Activated CD8-positive, alpha-beta T cell treated with anti-CD3 and anti-CD28 coated beads for 36 hours (primary cell): ENCODE measurements around the gene IL17REL. TPM values are rescaled to one million over a fixed set of nuclear protein-coding genes. Genes with fewer than 3 reads are reported as not detected.
A peak's percentile ranks its signal among the peaks of the same experiment; 100 is the strongest.

Experiments used
- ATAC-seq: fragments of 200-7000 bp; cut with Tn5 transposase; one replicate; pipeline ENCODE4 v1.10.0; 2021; ENCODE audit warnings: mild to moderate bottlenecking, moderate library complexity
- CTCF ChIA-PET: fragments of 350-600 bp; sonication (Branson Sonifier 250); formaldehyde crosslinking; loops from one replicate; lab custom pipeline; 2021; ENCODE audit warnings: antibody characterized with exemption; lab: Charles Lee
- POLR2A ChIA-PET: fragments of 350-600 bp; sonication (Branson Sonifier 250); formaldehyde crosslinking; loops from one replicate; lab custom pipeline; 2021; ENCODE audit warnings: antibody characterized with exemption; lab: Charles Lee
- DNase-seq: peaks from one replicate; pipeline ENCODE4 v3.0.0-alpha.2; 2020
- H3K27ac Mint-ChIP-seq: one replicate; pipeline ENCODE4 v1.8.0; 2021; ENCODE audit warnings: mild to moderate bottlenecking, mixed read lengths
- H3K27me3 Mint-ChIP-seq: one replicate; pipeline ENCODE4 v1.8.0; 2021; ENCODE audit warnings: mixed read lengths
- H3K36me3 Mint-ChIP-seq: one replicate; pipeline ENCODE4 v1.8.0; 2021; ENCODE audit warnings: low read depth, mixed read lengths
- H3K4me1 Mint-ChIP-seq: one replicate; pipeline ENCODE4 v1.8.0; 2021; ENCODE audit warnings: low read depth, mixed read lengths
- H3K4me3 Mint-ChIP-seq: one replicate; pipeline ENCODE4 v1.8.0; 2021; ENCODE audit warnings: mild to moderate bottlenecking, moderate library complexity, mixed read lengths
- H3K9me3 Mint-ChIP-seq: one replicate; pipeline ENCODE4 v1.8.0; 2021; ENCODE audit warnings: mixed read lengths
- intact Hi-C: fragments of 100-400 bp; cut with micrococcal nuclease; formaldehyde crosslinking; loops from one replicate; pipeline ENCODE4 v1.10.0; 2022
- total RNA-seq, 2 experiments: library from RNA; stranded (reverse); gene quantifications; one replicate each; pipeline ENCODE4 v1.2.3, GENCODE V29; 2021
- TF ChIP-seq, protein P1 (sequence below): fragments of 200-600 bp; IDR thresholded peaks from one replicate; pipeline ENCODE4 v1.8.0; 2022; ENCODE audit warnings: antibody characterized with exemption, mild to moderate bottlenecking

IL17REL gene
- total RNA-seq, 2 experiments from 2014 or later: 0.14 TPM; not detected in 1

DNA sequence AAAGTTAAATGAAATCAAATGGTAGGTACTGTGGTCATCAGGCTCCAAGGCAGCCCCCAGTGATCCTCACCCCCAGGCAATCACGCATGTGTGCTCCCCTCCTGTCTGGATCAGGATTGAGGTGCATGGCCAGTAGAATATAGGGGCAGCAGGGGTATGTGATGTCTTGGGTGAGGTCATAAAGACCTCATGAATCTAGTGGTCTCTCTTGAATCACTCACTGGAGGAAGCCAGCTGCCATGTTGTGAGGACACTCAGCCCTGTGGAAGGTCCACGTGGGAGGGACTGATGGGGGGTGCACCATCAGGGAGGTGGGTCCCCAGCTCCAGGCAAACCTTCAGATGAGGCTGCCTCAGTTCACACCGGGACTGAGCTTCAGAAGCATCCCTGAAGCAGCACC is 6.8 kb upstream of the IL17REL start:
- Mint-ChIP-seq H3K36me3 (no peaks in the 10 kb centered on the region), H3K27ac (peak overlapping the region; percentile 97), H3K9me3 (peaks cover 3% of the 10 kb centered on the region), H3K4me1 (peaks cover 7% of the 10 kb centered on the region), H3K4me3 (peak overlapping the region; percentile 68), H3K27me3 (no peaks in the 10 kb centered on the region)
- POLR2A ChIA-PET: interaction anchor here (0.8 to 2.5 kb wide), 5 partner anchors 9 to 85 kb away, joined by 3 to 14 read pairs (median 3); no protein-coding TSS in a partner anchor
- CTCF ChIA-PET: interaction anchor here (0.8 to 4.4 kb wide), 6 partner anchors 11 to 88 kb away, joined by 3 to 27 read pairs (median 8); no protein-coding TSS in a partner anchor
- DNase-seq (peak; percentile 48), ATAC-seq (peak; percentile 25)
- intact Hi-C loops: loop anchor here (5.0 kb wide), 2 partner anchors 47 to 87 kb away; no protein-coding TSS in a partner anchor
- TF ChIP-seq, protein P1, sequence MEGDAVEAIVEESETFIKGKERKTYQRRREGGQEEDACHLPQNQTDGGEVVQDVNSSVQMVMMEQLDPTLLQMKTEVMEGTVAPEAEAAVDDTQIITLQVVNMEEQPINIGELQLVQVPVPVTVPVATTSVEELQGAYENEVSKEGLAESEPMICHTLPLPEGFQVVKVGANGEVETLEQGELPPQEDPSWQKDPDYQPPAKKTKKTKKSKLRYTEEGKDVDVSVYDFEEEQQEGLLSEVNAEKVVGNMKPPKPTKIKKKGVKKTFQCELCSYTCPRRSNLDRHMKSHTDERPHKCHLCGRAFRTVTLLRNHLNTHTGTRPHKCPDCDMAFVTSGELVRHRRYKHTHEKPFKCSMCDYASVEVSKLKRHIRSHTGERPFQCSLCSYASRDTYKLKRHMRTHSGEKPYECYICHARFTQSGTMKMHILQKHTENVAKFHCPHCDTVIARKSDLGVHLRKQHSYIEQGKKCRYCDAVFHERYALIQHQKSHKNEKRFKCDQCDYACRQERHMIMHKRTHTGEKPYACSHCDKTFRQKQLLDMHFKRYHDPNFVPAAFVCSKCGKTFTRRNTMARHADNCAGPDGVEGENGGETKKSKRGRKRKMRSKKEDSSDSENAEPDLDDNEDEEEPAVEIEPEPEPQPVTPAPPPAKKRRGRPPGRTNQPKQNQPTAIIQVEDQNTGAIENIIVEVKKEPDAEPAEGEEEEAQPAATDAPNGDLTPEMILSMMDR: no peak

DNA sequence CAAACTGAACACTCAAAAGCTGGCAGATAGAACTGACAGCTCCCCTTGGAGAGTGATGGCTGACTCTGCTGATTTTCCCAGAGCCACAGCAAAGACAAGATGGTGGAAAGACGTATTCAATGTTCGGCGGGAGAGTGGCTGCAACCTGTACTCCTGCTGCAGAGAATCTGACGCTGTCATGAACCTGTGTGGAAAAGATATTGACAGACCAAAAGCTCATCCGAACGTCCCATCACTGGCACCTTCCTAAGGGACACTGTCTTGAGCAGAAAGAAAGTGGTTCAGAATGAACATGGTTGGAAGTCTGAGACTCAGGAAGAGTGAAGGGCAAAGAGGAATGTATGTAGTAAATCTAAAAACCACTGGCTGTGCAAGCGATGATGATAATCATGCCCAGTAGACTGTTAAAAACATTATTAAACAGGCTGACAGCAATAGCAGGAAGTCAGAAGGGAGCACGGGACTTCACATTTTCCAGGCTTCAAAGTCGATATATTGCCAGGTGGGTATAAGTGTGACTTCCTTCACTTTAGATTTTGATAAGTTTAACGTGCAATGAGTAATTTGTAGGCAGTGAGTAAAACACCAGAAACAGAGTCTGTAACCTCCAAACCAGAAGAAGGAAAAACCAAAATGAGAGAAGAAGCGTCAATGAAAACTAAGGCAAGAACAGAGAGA is 6.2 kb upstream of the IL17REL start:
- Mint-ChIP-seq H3K27me3 (no peaks in the 10 kb centered on the region), H3K9me3 (peaks cover 3% of the 10 kb centered on the region), H3K4me1 (peaks cover 11% of the 10 kb centered on the region), H3K27ac (peak overlapping the region; percentile 97), H3K36me3 (no peaks in the 10 kb centered on the region), H3K4me3 (peak overlapping the region; percentile 68)
- DNase-seq (peak; percentile 75), ATAC-seq (peak; percentile 60)
- TF ChIP-seq, protein P1: no peak
- POLR2A ChIA-PET: interaction anchor here (0.7 to 2.5 kb wide), 13 partner anchors 9 to 1433 kb away, joined by 3 to 14 read pairs (median 3); no protein-coding TSS in a partner anchor
- intact Hi-C loops: loop anchor here (5.0 kb wide), 2 partner anchors 46 to 86 kb away; no protein-coding TSS in a partner anchor
- CTCF ChIA-PET: interaction anchor here (0.5 to 4.4 kb wide), 7 partner anchors 11 to 170 kb away, joined by 3 to 27 read pairs (median 5); no protein-coding TSS in a partner anchor

DNA sequence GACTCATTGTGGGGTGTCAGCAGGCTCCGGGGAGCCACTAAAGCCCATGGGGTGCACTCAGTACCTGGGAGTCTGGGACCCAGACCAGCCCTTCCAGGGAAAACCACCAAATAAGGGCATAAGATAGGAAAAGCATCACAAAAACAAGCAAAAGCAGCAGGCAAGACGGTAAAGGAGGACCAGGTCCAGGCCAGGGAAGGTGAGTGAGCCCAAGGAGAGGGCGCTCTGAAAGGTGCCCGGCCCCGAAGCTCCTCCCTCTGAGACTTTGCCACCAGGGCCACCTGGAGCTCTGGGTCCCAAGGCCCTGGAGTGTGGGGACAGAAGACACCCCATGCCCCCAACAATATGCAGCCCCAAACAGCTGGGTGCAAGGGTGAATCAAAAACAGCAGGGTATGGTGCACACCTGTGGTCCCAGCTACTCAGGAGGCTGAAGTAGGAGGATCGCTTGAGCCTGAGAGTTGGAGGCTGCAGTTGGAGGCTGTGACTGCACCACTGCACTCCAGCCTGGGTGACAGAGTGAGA is 5.2 kb upstream of the IL17REL start:
- H3K36me3 Mint-ChIP-seq: no peaks in the 10 kb centered on the region
- peaks cover 3% of the 10 kb centered on the region for H3K9me3 Mint-ChIP-seq
- TF ChIP-seq, protein P1: no peak
- ChIA-PET POLR2A (interaction anchor here (0.8 to 2.5 kb wide), 9 partner anchors 10 to 63 kb away, joined by 3 to 14 read pairs (median 4); no protein-coding TSS in a partner anchor), CTCF (interaction anchor here (0.5 to 4.4 kb wide), 6 partner anchors 12 to 171 kb away, joined by 3 to 27 read pairs (median 8); no protein-coding TSS in a partner anchor)
- H3K27me3 Mint-ChIP-seq: no peaks in the 10 kb centered on the region
- no peak for ATAC-seq
- peak overlapping the region; percentile 97 for H3K27ac Mint-ChIP-seq
- peak overlapping the region; percentile 68 for H3K4me3 Mint-ChIP-seq
- intact Hi-C loops: loop anchor here (5.0 kb wide), 2 partner anchors 45 to 85 kb away; no protein-coding TSS in a partner anchor
- DNase-seq: no peak
- peaks cover 15% of the 10 kb centered on the region for H3K4me1 Mint-ChIP-seq

DNA sequence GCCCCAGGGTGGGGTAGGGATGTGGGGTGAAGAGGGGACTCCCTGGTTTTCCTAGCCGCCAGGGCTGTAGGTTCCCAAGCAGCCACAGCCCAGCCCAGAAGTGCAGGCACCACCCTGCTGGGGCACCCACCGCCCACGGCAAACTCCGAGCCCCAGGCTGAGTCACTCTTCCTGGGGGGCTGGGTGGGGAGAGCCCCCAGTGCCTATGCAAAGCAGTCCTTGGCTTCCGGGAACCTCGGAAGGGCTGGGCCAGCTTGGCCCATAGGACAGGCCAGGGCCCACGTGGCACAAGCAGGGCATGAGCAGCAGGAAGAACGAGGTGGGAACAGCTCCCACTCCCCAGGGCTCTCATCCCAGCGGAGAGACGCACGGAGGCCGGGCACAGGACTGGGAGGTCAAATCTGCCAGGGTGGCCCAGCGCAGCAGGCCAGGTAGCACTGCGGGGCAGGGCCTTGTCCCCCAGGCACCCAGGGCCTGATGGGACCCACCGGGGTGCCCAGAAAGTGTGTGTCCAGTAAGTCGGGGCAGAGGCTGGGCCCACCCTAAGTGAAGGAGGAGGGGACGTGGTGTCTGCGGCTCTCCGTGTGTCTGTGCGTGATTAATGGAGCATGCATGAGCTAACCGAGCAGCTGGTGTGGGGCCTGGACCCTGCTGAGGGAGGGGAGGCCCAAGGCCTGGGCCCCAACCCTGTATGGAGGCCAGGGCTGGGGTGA is 4.6 kb upstream of the IL17REL start:
- Mint-ChIP-seq H3K36me3 (no peaks in the 10 kb centered on the region), H3K9me3 (peaks cover 3% of the 10 kb centered on the region), H3K4me1 (peaks cover 18% of the 10 kb centered on the region), H3K4me3 (peak overlapping the region; percentile 68), H3K27me3 (no peaks in the 10 kb centered on the region), H3K27ac (peak overlapping the region; percentile 97)
- intact Hi-C loops: loop anchor here (5.0 kb wide), 2 partner anchors 45 to 85 kb away; no protein-coding TSS in a partner anchor
- peak; percentile 93 for DNase-seq
- ChIA-PET POLR2A (interaction anchor here (0.9 to 2.5 kb wide), 8 partner anchors 10 to 62 kb away, joined by 3 to 14 read pairs (median 4); no protein-coding TSS in a partner anchor), CTCF (interaction anchor here (3.1 to 4.4 kb wide), 3 partner anchors 13 to 35 kb away, joined by 12 to 27 read pairs (median 16); no protein-coding TSS in a partner anchor)
- peak; percentile 73 for ATAC-seq
- TF ChIP-seq, protein P1: no peak
